ENCODE measurements around the gene EML1.

DNA sequence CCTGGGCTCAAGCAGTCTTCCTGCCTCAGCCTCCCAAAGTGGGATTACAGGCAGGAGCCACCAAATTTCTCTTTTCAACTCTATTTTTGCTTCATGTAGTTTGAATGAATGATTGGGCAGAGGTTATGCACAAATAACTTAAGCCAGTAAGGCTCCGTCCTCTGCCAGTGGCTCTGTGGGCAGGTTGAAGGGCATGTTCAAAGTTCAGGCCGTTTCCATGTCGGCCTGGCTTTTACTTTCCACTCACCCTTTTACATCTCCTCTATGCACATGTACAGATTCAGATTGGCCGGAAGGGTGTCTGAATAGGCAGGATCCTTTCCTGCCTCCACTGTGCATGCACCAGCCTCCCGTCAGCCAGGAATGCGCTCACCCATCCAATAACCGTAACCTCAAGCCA, 132.3 kb downstream of the EML1 start:
- no peak for TF ChIP-seq POLR2AphosphoS5 (IDR thresholded peaks at IDR 0.05; ENCODE audit: borderline replicate concordance, low read depth, low read length)
- no peak for TF ChIP-seq EZH2 (IDR thresholded peaks at IDR 0.05)
- TF ChIP-seq FOXP2 (optimal IDR thresholded peaks at IDR 0.05; ENCODE audit: control extremely low read depth, extremely low read length, insufficient read depth): no peak

All from SK-N-MC (cell line).